Left ventricle myocardium superior (tissue), 1 donor: Measurements from ENCODE around the gene ACAD11. TPM values are rescaled to one million over a fixed set of nuclear protein-coding genes. Genes with fewer than 3 reads are reported as not detected.
"Not testable (repeated sequence)": the region's sequence is repeated elsewhere in the genome, so short reads cannot be mapped to it uniquely, and the experiment has no call there.

ENCODE experiments used
- ATAC-seq: fragments of 200-7000 bp; cut with Tn5 transposase; one replicate; pipeline ENCODE4 v1.9.1; 2020; ENCODE audit warnings: mild to moderate bottlenecking, moderate library complexity
- DNase-seq: peaks from one replicate; pipeline ENCODE4 v3.0.0-alpha.2; 2020
- intact Hi-C: fragments of 100-400 bp; cut with micrococcal nuclease; formaldehyde crosslinking; loops from one replicate; pipeline ENCODE4 v1.11.0; 2022
- total RNA-seq: library from RNA; stranded (reverse); fragmentation: NEBNext Ultra II Directional; extraction: Animal tissue kit (Norgen Biotek cat#: 25700); gene quantifications from one replicate; pipeline ENCODE4 v1.2.1, GENCODE V29; 2021
- donor health status: DM: no; HTN: yes; CAD: no; lungs with severe emphysema.

The ACAD11 gene
- total RNA-seq, 1 donor from 2014 or later = 16.8 TPM

- no peak for DNase-seq
- ATAC-seq = no peak
- intact Hi-C loops = no loop called here
Measured at GRCh38 chr3:132654721-132655120, 4.9 kb downstream of the ACAD11 start.

GRCh38 chr3:132654190-132654589 lies 5.4 kb downstream of the ACAD11 start:
- no peak for ATAC-seq
- DNase-seq = no peak
- intact Hi-C loops = no loop called here

DNA sequence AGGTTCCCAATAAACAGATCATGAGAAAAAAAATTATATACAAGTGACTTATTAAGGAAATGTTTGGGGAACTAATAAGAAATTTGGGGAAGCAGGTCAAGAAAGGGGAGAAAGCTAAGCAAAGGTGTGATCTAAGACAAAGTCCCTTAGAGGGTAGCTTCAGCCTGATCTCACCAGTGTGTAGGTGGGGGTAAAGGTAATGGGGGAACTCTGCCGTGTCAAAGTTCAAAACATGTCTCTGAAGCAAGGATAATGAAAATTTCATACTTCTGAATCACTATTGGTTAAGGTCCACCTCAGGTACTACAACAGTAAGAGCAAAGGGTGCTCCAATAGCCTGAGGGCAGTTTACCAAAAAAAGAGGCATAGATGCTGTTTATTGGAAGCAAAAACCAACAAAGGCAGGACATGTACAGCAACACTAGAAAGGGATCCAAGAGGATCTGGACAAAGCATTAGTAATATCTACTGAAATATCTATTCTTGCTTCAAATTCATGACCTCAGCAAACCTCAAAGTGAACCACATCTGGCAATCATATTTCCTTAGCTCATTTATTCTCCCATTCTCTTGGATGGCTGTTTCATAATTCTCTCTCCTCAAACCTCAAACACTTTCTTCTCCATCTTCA lies 6.9 kb downstream of the ACAD11 start:
- DNase-seq (no peak), ATAC-seq (no peak)
- intact Hi-C loops = no loop called here

DNA sequence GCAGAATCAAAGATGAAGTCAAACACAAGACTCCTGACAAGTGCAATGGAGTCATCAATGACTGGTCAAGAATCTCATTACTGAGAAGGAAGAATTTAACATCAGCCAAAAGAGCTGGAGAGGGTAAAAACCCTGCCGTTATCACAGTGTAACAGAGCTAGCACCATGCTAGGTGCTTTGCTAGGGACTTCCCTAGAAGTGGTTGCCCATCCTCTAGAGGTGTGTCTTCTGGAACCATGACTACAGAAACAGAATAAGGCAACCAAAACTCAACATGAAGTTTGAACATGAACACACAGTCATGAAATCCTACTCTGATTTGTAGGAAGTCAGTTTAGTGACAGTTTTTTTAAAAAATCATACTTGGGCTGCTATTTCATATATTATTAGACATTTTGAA lies 9.5 kb downstream of the ACAD11 start:
- DNase-seq = no peak
- intact Hi-C loops = no loop called here
- no peak for ATAC-seq

DNA sequence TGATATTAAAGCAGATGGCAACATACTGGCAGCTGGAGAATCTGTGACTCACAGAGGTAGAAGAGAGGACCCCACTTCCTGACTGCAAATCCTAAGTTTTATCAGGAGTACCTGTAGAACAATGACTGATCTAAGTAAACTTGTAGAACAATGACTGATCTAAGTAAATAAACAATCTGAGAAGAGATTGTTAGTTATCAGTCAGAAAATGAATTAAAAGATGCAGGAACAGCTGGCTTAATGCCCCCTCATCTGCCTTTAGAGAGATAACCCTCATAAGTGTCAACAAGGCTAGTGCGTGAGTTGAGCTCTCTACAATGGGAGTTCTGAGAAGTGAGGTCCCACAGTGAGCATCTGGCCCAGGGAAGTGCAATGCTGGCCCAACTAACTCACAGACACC lies 14.6 kb downstream of the ACAD11 start:
- no peak for ATAC-seq
- DNase-seq = no peak
- intact Hi-C loops = no loop called here

GRCh38 chr3:132643366-132643765 lies 16.2 kb downstream of the ACAD11 start:
- ATAC-seq = no peak
- no peak for DNase-seq
- intact Hi-C loops = loop anchor here (2.0 kb wide), 1 partner anchor 107 kb away; no protein-coding TSS in a partner anchor

DNA sequence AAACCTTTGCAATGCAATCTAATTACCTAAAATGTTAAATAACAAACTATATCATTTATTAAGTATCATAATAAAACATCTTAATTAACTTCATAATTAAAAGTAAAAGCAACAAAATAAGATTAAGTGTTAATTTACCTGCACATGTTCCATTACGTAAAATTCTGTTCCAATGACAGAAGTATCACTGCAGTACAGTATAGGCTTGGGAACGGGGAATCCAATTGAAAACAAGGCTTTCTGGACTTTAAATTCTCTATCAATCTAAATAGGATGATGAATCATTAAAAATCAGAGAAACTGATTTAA lies 17.1 kb downstream of the ACAD11 start:
- ATAC-seq (no peak), DNase-seq (no peak)
- intact Hi-C loops = loop anchor here (2.0 kb wide), 1 partner anchor 106 kb away; no protein-coding TSS in a partner anchor

- no peak for DNase-seq
- ATAC-seq = peak; percentile 61
- intact Hi-C loops = loop anchor here (2.0 kb wide), 1 partner anchor 105 kb away; no protein-coding TSS in a partner anchor
Measured at GRCh38 chr3:132641837-132642538, 17.6 kb downstream of the ACAD11 start.

DNA sequence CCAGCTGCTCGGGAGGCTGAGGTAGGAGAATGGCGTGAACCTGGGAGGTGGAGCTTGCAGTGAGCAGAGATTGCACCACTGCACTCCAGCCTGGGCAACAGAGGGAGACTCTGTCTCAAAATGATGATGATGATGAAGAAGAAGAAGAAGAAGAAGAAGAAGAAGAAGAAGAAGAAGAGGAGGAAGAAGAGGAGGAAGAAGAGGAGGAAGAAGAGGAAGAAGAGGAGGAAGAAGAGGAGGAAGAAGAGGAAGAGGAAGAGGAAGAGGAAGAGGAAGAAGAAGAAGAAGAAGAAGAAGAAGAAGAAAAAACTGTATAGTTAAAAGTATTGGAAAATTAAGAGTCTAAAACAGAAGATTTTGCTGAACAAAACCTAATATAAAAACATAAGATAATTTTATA lies 18.2 kb downstream of the ACAD11 start:
- intact Hi-C loops, ATAC-seq, DNase-seq: not testable (repeated sequence)

GRCh38 chr3:132638706-132639105 lies 20.9 kb downstream of the ACAD11 start:
- ATAC-seq (no peak), DNase-seq (no peak)
- intact Hi-C loops = no loop called here

GRCh38 chr3:132637590-132637989 lies 22.0 kb downstream of the ACAD11 start:
- ATAC-seq = no peak
- intact Hi-C loops = no loop called here
- DNase-seq = no peak

GRCh38 chr3:132635052-132635451 lies 24.6 kb downstream of the ACAD11 start:
- intact Hi-C loops = no loop called here
- ATAC-seq (peak; percentile 97), DNase-seq (no peak)

- ATAC-seq = no peak
- DNase-seq = no peak
Measured at GRCh38 chr3:132630612-132631011, 29.0 kb downstream of the ACAD11 start.

GRCh38 chr3:132629928-132630327 lies 29.7 kb downstream of the ACAD11 start:
- no peak for DNase-seq
- intact Hi-C loops = no loop called here
- no peak for ATAC-seq

More at GRCh38 chr3:132630612-132631011, 29.0 kb downstream of the ACAD11 start:
- intact Hi-C loops = no loop called here

GRCh38 chr3:132628157-132628556 lies 31.5 kb downstream of the ACAD11 start:
- peak; percentile 28 for ATAC-seq
- intact Hi-C loops = no loop called here
- no peak for DNase-seq

GRCh38 chr3:132626955-132627354 lies 32.7 kb downstream of the ACAD11 start:
- no peak for ATAC-seq
- intact Hi-C loops = no loop called here
- no peak for DNase-seq

- ATAC-seq = no peak
- no peak for DNase-seq
- intact Hi-C loops = no loop called here
Measured at GRCh38 chr3:132625613-132626012, 34.0 kb downstream of the ACAD11 start.

DNA sequence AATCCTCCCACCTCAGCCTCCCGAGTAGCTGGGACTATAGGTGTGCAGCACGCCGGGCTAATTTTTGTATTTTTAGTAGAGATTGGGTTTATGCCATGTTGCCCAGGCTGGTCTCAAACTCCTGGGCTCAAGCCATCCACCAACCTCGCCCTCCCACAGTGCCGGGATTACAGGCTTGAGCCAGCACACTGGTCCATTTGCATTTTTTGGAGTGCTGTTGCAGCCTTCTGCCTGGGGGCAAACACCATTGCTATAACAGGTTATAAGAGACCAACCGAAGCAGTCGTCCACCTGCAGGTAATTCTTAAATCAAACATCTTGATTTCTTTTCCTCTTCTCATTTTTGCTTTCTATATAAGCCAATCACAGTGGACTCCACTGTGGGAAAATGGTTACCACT lies 34.8 kb downstream of the ACAD11 start:
- intact Hi-C loops = no loop called here
- ATAC-seq = no peak
- DNase-seq = no peak

DNA sequence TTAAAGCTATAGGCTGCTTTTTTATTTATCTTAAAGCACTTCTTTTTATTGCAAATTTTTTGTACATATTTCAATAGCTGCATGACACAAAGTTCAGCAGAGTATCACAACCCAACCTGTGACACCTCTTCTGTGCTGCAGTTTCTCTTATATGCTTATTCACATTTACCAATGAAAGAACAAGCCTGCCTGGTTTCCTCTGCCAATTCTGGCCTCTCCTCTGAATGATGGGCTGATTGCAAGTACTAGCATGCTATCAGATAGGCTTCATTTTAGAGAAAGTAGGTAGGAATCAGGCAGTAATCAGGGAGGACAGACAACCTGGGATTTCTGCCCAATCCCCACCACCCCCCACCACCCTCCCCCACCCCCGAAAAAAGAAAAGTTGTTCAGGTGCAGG lies 36.0 kb downstream of the ACAD11 start:
- no peak for ATAC-seq
- intact Hi-C loops = no loop called here
- no peak for DNase-seq

GRCh38 chr3:132622761-132623160 lies 36.8 kb downstream of the ACAD11 start:
- intact Hi-C loops = no loop called here
- no peak for DNase-seq
- ATAC-seq = no peak

DNA sequence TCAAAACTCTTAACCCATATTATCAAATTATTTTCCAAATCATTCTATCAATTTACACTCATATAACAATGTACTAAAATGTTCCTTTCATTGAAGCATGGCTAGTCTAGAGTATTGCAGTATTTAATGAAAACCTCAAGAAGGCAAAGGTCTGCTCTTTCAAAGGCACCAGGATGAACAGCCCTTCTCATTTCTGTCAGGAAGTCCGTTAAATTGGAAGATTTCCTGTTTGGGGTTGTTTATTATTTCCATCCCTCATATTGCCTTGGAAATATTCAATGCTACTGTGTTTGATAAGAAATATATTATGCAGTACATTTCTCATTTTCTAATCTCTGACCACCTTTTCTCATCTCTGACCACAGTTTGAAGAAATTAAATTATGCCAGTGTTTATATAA lies 37.5 kb downstream of the ACAD11 start:
- intact Hi-C loops = no loop called here
- DNase-seq (no peak), ATAC-seq (no peak)
